ENCODE measurements around the gene TLR9.

- TF ChIP-seq CTCF (IDR thresholded peaks at IDR 0.05) (no peak), POLR2A (IDR thresholded peaks at IDR 0.05) (no peak)
Measured at GRCh38 chr3:52230461-52230860, 5.0 kb upstream of the TLR9 start.

All from lower leg skin (tissue), 3 donors.